Adrenal gland (tissue), 12 donors: ENCODE results near the gene BZW1. TPM values are rescaled to one million over a fixed set of nuclear protein-coding genes. Genes with fewer than 3 reads are reported as not detected.

Experiments used
- DNase-seq, 7 donors: peaks; one replicate each; pipeline ENCODE4 v3.0.0-alpha.2; 2019 to 2020
- H3K27ac ChIP-seq, 5 donors: fragments of 200-600 bp; sonication (generic) in 4 of 5; 1 replicate in 3 of 5; 2 replicates in 2 of 5; pipeline versions ENCODE4 v1.5.1 to v1.8.0; 2016 to 2020; ENCODE audit warnings: mild to moderate bottlenecking in 1 of 5
- H3K27me3 ChIP-seq: fragments of 200-600 bp; 2 replicates; pipeline ENCODE4 v1.8.0; 2021
- H3K36me3 ChIP-seq, 2 donors: fragments of 200-600 bp; replicated peaks in 1 of 2; 1 replicate in 1 of 2; 2 replicates in 1 of 2; pipeline versions ENCODE4 v1.5.1 to v1.8.0; 2018 to 2022
- H3K4me1 ChIP-seq, 2 donors: fragments of 200-600 bp; replicated peaks in 1 of 2; 1 replicate in 1 of 2; 2 replicates in 1 of 2; pipeline versions ENCODE4 v1.5.1 to v1.8.0; 2018 to 2021
- H3K4me3 ChIP-seq, 4 donors: fragments of 200-600 bp; sonication (generic) in 3 of 4; one replicate each; pipeline ENCODE4 v1.5.1; 2016 to 2018
- H3K9me3 ChIP-seq, 3 donors: fragments of 200-600 bp; sonication (generic) in 1 of 3; replicated peaks in 1 of 3; 1 replicate in 2 of 3; 2 replicates in 1 of 3; pipeline versions ENCODE4 v1.5.1 to v1.8.0; 2016 to 2021
- CTCF ChIP-seq, 6 experiments: fragments of 450-650 bp in 4 of 6; fragments of 200-600 bp in 2 of 6; sonication (generic) in 1 of 6; IDR thresholded peaks; 1 replicate in 5 of 6; 2 replicates in 1 of 6; pipeline versions ENCODE4 v1.5.1 to v1.8.0; 2016 to 2021; ENCODE audit warnings: antibody characterized with exemption in 6 of 6, mild to moderate bottlenecking in 2 of 6, moderate library complexity in 1 of 6
- POLR2A ChIP-seq, 2 donors: fragments of 450-650 bp; IDR thresholded peaks; one replicate each; pipeline ENCODE4 v1.6.1; 2017; ENCODE audit warnings: antibody characterized with exemption in 2 of 2, mild to moderate bottlenecking in 2 of 2, moderate library complexity in 1 of 2
- WGBS, 4 donors: extraction: QIAGEN DNeasy Blood & Tissue Kit in 2 of 4; methylation state at CpG; one replicate each; pipeline versions ENCODE4 v1.1.5 to v1.1.7; 2013 to 2017; 5-methylcytosine and 5-hydroxymethylcytosine counted together
- intact Hi-C, 2 donors: fragments of 100-400 bp; cut with DNase I; formaldehyde crosslinking; loops; one replicate each; pipeline versions ENCODE4 v1.14.1 to v1.15.0; 2022 to 2023
- polyA plus RNA-seq, 3 donors: library from polyadenylated mRNA; stranded (reverse); fragments of 200-250 nt in 2 of 3; fragments of 350-450 nt in 1 of 3; fragmentation: Illumina TruSeq in 1 of 3; extraction: RNeasy Lipid Tissue Mini Kit (QIAGEN cat#74804) in 1 of 3; gene quantifications; one replicate each; pipeline ENCODE4 v1.2.3, GENCODE V29; 2013 to 2014
- total RNA-seq, 9 donors: library from RNA; depleted of rRNA in 4 of 9; stranded (reverse); fragments of >200 nt in 4 of 9; fragments of 120-200 nt in 1 of 9; fragmentation: NEBNext Ultra II Directional in 1 of 9; extraction: Animal tissue kit (Norgen Biotek cat#: 25700) in 1 of 9; gene quantifications; one replicate each; pipeline versions ENCODE4 v1.1.0 to v1.2.4, GENCODE V29; 2013 to 2023
- donor health status: healthy with polysubstance abuse.
- donor health status: Bipolar disorder and iron deficiency.
- donor health status: DM: yes; HTN: yes; CAD: no.
- donor health status: DM: no; HTN: no; CAD: no.
- donor health status: DM: no; HTN: no; CAD: no.
- donor health status: DM: yes; HTN: yes; CAD: no.

Gene BZW1
- total and polyA plus RNA-seq, 12 donors: 28.4 to 631 (median 193) TPM

GRCh38 chr2:200788121-200788718 lies 23.5 kb upstream of the BZW1 start:
- Histone ChIP-seq H3K4me1 (peaks cover 6 to 29% of the 10 kb centered on the region in 2 donors), H3K4me3 (no peak overlapping the region), H3K9me3 (no peaks in the 10 kb centered on the region), H3K27me3 (no peaks in the 10 kb centered on the region), H3K27ac (peak overlapping the region; percentile 67 to 92 (median 82)), H3K36me3 (no peaks in the 10 kb centered on the region)
- intact Hi-C loops: no loop called here
- TF ChIP-seq POLR2A (IDR thresholded peaks at IDR 0.05) (no peak), CTCF (IDR thresholded peaks at IDR 0.05) (no peak)
- 86 to 100% (median 92%) methylated on average over 5 to 6 of the region's 6 CpGs for WGBS, 4 donors
- DNase-seq: no peak

- WGBS, 4 donors: 63 to 78% (median 72%) methylated on average over 1 of the region's 1 CpG
- Histone ChIP-seq H3K27me3 (no peaks in the 10 kb centered on the region), H3K36me3 (no peaks in the 10 kb centered on the region), H3K4me3 (no peak overlapping the region), H3K9me3 (no peaks in the 10 kb centered on the region), H3K27ac (no peak overlapping the region), H3K4me1 (peaks cover 16 to 39% of the 10 kb centered on the region in 2 donors)
- no peak for DNase-seq
- intact Hi-C loops: no loop called here
- TF ChIP-seq POLR2A (IDR thresholded peaks at IDR 0.05): no peak
- no peak for TF ChIP-seq CTCF (IDR thresholded peaks at IDR 0.05)
Observed at GRCh38 chr2:200790185-200790584, 21.5 kb upstream of the BZW1 start.

GRCh38 chr2:200791905-200792304 lies 19.8 kb upstream of the BZW1 start:
- H3K4me1 ChIP-seq: peaks cover 18 to 43% of the 10 kb centered on the region in 2 donors
- no peak overlapping the region for H3K4me3 ChIP-seq
- H3K27me3 ChIP-seq: no peaks in the 10 kb centered on the region
- TF ChIP-seq POLR2A (IDR thresholded peaks at IDR 0.05): no peak
- TF ChIP-seq CTCF (IDR thresholded peaks at IDR 0.05): no peak
- intact Hi-C loops: no loop called here
- H3K9me3 ChIP-seq: no peaks in the 10 kb centered on the region
- DNase-seq: peak in 1 of 7 donors; percentile 35
- no peaks in the 10 kb centered on the region for H3K36me3 ChIP-seq
- H3K27ac ChIP-seq: no peak overlapping the region

GRCh38 chr2:200794143-200794542 lies 17.6 kb upstream of the BZW1 start:
- 62 to 69% (median 68%) methylated on average over 2 of the region's 2 CpGs for WGBS, 4 donors
- Histone ChIP-seq H3K4me3 (no peak overlapping the region), H3K36me3 (no peaks in the 10 kb centered on the region), H3K27ac (peak overlapping the region in 1 of 5 donors; percentile 2), H3K4me1 (peaks cover 21 to 30% of the 10 kb centered on the region in 2 donors), H3K9me3 (no peaks in the 10 kb centered on the region), H3K27me3 (no peaks in the 10 kb centered on the region)
- no peak for TF ChIP-seq POLR2A (IDR thresholded peaks at IDR 0.05)
- no peak for TF ChIP-seq CTCF (IDR thresholded peaks at IDR 0.05)
- intact Hi-C loops: no loop called here
- DNase-seq: no peak
